Spleen (tissue), 7 donors: ENCODE results near the gene AURKA.

ENCODE experiments used
- CTCF ChIP-seq, 11 experiments: fragments of 200-600 bp in 7 of 11; fragments of 450-650 bp in 4 of 11; sonication (generic) in 4 of 11; IDR thresholded peaks in 8 of 11; conservative IDR thresholded peaks in 3 of 11; 1 replicate in 7 of 11; 2 replicates in 4 of 11; pipeline versions ENCODE4 v1.4.0 to v1.8.0; 2016 to 2021; ENCODE audit warnings: antibody characterized with exemption in 11 of 11, inconsistent platforms in 4 of 11, mild to moderate bottlenecking in 1 of 11
- POLR2A ChIP-seq, 3 donors: fragments of 450-650 bp; IDR thresholded peaks; one replicate each; pipeline ENCODE4 v1.5.1; 2017; ENCODE audit warnings: antibody characterized with exemption in 3 of 3, mild to moderate bottlenecking in 1 of 3
- POLR2AphosphoS5 ChIP-seq, 3 donors: sonication (generic); formaldehyde crosslinking; IDR thresholded peaks; one replicate each; pipeline ENCODE4 v1.5.1; 2017; ENCODE audit warnings: antibody characterized with exemption in 3 of 3
- donor health status: DM: no; HTN: no; CAD: no; lungs with moderate emphysema.
- donor health status: DM: no; HTN: no; CAD: no.
- donor health status: DM: no; HTN: no; CAD: no.

DNA sequence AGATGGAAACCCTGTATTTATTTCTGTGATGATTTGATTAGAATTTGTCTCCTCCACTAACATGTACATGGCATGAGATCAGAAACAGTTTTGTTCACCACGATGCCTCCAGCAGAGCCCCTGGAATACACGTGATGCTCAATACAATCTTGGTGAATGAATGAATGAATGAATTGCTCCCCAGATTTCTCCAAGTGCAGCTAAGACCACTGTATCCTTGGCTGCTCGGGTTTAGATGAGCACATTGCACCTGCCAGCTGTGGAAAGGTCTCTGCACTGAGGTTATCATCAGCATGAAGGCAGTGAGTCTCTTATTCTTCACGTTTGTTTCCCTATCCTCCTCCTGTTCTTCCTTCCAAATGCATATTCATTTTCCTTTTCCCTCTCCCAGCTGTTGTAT lies 37.9 kb upstream of the AURKA start:
- TF ChIP-seq CTCF (IDR thresholded peaks at IDR 0.05 in 8 of 11, conservative IDR thresholded peaks at IDR 0.05 in 3 of 11) (no peak), POLR2A (IDR thresholded peaks at IDR 0.05) (no peak), POLR2AphosphoS5 (IDR thresholded peaks at IDR 0.05) (no peak)
